Central memory CD8-positive, alpha-beta T cell (primary cell): ENCODE data around the gene RAC3.

Experiments used
- ATAC-seq: fragments of 150-1000 bp; cut with Tn5 transposase; replicated peaks from 2 replicates; pipeline ENCODE4 v1.10.0; 2022; ENCODE audit warnings: mild to moderate bottlenecking, moderate FRiP score, moderate number of reproducible peaks; ENCODE audit not compliant: poor library complexity, severe bottlenecking; ENCODE audit errors: extremely low read depth
- DNase-seq, 2 donors: peaks; one replicate each; pipeline ENCODE4 v3.0.0; 2021; ENCODE audit warnings: low spot score in 2 of 2
- H3K27ac Mint-ChIP-seq: one replicate; pipeline ENCODE4 v1.8.0; 2022; ENCODE audit warnings: low read depth, mild to moderate bottlenecking, moderate library complexity, mixed read lengths
- H3K27me3 Mint-ChIP-seq: one replicate; pipeline ENCODE4 v1.8.0; 2022; ENCODE audit warnings: mixed read lengths
- H3K36me3 Mint-ChIP-seq: one replicate; pipeline ENCODE4 v1.8.0; 2022; ENCODE audit warnings: mild to moderate bottlenecking, moderate library complexity, mixed read lengths; ENCODE audit not compliant: insufficient read depth
- H3K4me1 Mint-ChIP-seq: one replicate; pipeline ENCODE4 v1.8.0; 2022; ENCODE audit warnings: mixed read lengths
- H3K4me3 Mint-ChIP-seq: one replicate; pipeline ENCODE4 v1.8.0; 2022; ENCODE audit warnings: mild to moderate bottlenecking, moderate library complexity, mixed read lengths
- H3K9me3 Mint-ChIP-seq: one replicate; pipeline ENCODE4 v1.8.0; 2022; ENCODE audit warnings: mixed read lengths

RAC3 gene

GRCh38 chr17:82018152-82018988, 13.1 kb upstream of the RAC3 start:
- H3K27me3 Mint-ChIP-seq, result no peaks in the 10 kb centered on the region
- no peak overlapping the region for H3K4me3 Mint-ChIP-seq
- peak overlapping the region; percentile 13 for H3K27ac Mint-ChIP-seq
- H3K9me3 Mint-ChIP-seq, result no peaks in the 10 kb centered on the region
- peaks cover 19% of the 10 kb centered on the region for H3K4me1 Mint-ChIP-seq
- peaks cover 5% of the 10 kb centered on the region for H3K36me3 Mint-ChIP-seq
- ATAC-seq, result no peak
- no peak for DNase-seq

GRCh38 chr17:82018989-82019689, 12.3 kb upstream of the RAC3 start:
- no peak overlapping the region for H3K4me3 Mint-ChIP-seq
- H3K4me1 Mint-ChIP-seq, result peaks cover 24% of the 10 kb centered on the region
- H3K27ac Mint-ChIP-seq, result no peak overlapping the region
- DNase-seq (no peak), ATAC-seq (no peak)
- H3K27me3 Mint-ChIP-seq, result no peaks in the 10 kb centered on the region
- peaks cover 5% of the 10 kb centered on the region for H3K36me3 Mint-ChIP-seq
- no peaks in the 10 kb centered on the region for H3K9me3 Mint-ChIP-seq

- Mint-ChIP-seq H3K9me3 (no peaks in the 10 kb centered on the region), H3K27me3 (no peaks in the 10 kb centered on the region), H3K36me3 (peaks cover 5% of the 10 kb centered on the region), H3K27ac (no peak overlapping the region), H3K4me3 (peak overlapping the region; percentile 34), H3K4me1 (peaks cover 26% of the 10 kb centered on the region)
- DNase-seq, result peak in 1 of 2 donors; percentile 40
- ATAC-seq, result no peak
Measured at GRCh38 chr17:82019690-82020571, 11.5 kb upstream of the RAC3 start.

- ATAC-seq (no peak), DNase-seq (no peak)
- H3K9me3 Mint-ChIP-seq, result no peaks in the 10 kb centered on the region
- H3K4me1 Mint-ChIP-seq, result peaks cover 26% of the 10 kb centered on the region
- peak overlapping the region; percentile 34 for H3K4me3 Mint-ChIP-seq
- peaks cover 5% of the 10 kb centered on the region for H3K36me3 Mint-ChIP-seq
- no peak overlapping the region for H3K27ac Mint-ChIP-seq
- no peaks in the 10 kb centered on the region for H3K27me3 Mint-ChIP-seq
Measured at GRCh38 chr17:82020572-82021106, 10.8 kb upstream of the RAC3 start.

GRCh38 chr17:82021107-82021899, 10.2 kb upstream of the RAC3 start:
- ATAC-seq (no peak), DNase-seq (no peak)
- H3K4me1 Mint-ChIP-seq, result peaks cover 26% of the 10 kb centered on the region

GRCh38 chr17:82021900-82022309, 9.6 kb upstream of the RAC3 start:
- Mint-ChIP-seq H3K9me3 (no peaks in the 10 kb centered on the region), H3K27ac (no peak overlapping the region), H3K36me3 (peaks cover 5% of the 10 kb centered on the region), H3K4me1 (peaks cover 26% of the 10 kb centered on the region), H3K4me3 (peak overlapping the region; percentile 73), H3K27me3 (no peaks in the 10 kb centered on the region)
- ATAC-seq, result no peak
- DNase-seq, result no peak

More at GRCh38 chr17:82021107-82021899, 10.2 kb upstream of the RAC3 start:
- Mint-ChIP-seq H3K36me3 (peaks cover 5% of the 10 kb centered on the region), H3K27ac (no peak overlapping the region), H3K27me3 (no peaks in the 10 kb centered on the region), H3K9me3 (no peaks in the 10 kb centered on the region), H3K4me3 (peak overlapping the region; percentile 73)

- Mint-ChIP-seq H3K4me1 (peaks cover 30% of the 10 kb centered on the region), H3K27me3 (no peaks in the 10 kb centered on the region), H3K27ac (peak within 1 kb of the TSS; percentile 41), H3K4me3 (peak within 1 kb of the TSS; percentile 73), H3K36me3 (peaks cover 5% of the 10 kb centered on the region), H3K9me3 (no peaks in the 10 kb centered on the region)
- no peak for ATAC-seq
- DNase-seq, result no peak
Measured at GRCh38 chr17:82022310-82022980, 9.0 kb upstream of the RAC3 start, which contains the start of gene CENPX. TSS of gene CENPX (minus strand) at chr17:82022878. CDS start at chr17:82022861, 17 bp downstream.

GRCh38 chr17:82022981-82023446, 8.5 kb upstream of the RAC3 start, which contains the start of gene LRRC45:
TSS of gene LRRC45 (plus strand) at chr17:82023305. CDS start at chr17:82023644, 339 bp downstream.
- Mint-ChIP-seq H3K9me3 (no peaks in the 10 kb centered on the region), H3K27ac (peak within 1 kb of the TSS; percentile 41), H3K27me3 (no peaks in the 10 kb centered on the region), H3K4me1 (peaks cover 33% of the 10 kb centered on the region), H3K36me3 (peaks cover 5% of the 10 kb centered on the region), H3K4me3 (peak within 1 kb of the TSS; percentile 73)
- DNase-seq (peak; percentile 97 to 100), ATAC-seq (peak; percentile 98)

- DNase-seq (no peak), ATAC-seq (no peak)
- H3K27ac Mint-ChIP-seq, result peak overlapping the region; percentile 41
- peak overlapping the region; percentile 73 for H3K4me3 Mint-ChIP-seq
- H3K9me3 Mint-ChIP-seq, result no peaks in the 10 kb centered on the region
- H3K27me3 Mint-ChIP-seq, result no peaks in the 10 kb centered on the region
- H3K36me3 Mint-ChIP-seq, result peaks cover 5% of the 10 kb centered on the region
- H3K4me1 Mint-ChIP-seq, result peaks cover 33% of the 10 kb centered on the region
Measured at GRCh38 chr17:82023447-82024241, 7.8 kb upstream of the RAC3 start.

GRCh38 chr17:82024859-82025258, 6.6 kb upstream of the RAC3 start:
- Mint-ChIP-seq H3K36me3 (peaks cover 7% of the 10 kb centered on the region), H3K4me3 (no peak overlapping the region), H3K27me3 (no peaks in the 10 kb centered on the region), H3K9me3 (no peaks in the 10 kb centered on the region), H3K27ac (no peak overlapping the region), H3K4me1 (peaks cover 38% of the 10 kb centered on the region)
- DNase-seq (no peak), ATAC-seq (no peak)
